HG02885 (cell line): Measurements from ENCODE around the gene RFFL.

Experiments used
- ATAC-seq: cut with Tn5 transposase; IDR thresholded peaks from one replicate; pipeline ENCODE4 v1.9.1; 2021; ENCODE audit warnings: mild to moderate bottlenecking; ENCODE audit not compliant: unreplicated experiment, poor library complexity

RFFL gene

DNA sequence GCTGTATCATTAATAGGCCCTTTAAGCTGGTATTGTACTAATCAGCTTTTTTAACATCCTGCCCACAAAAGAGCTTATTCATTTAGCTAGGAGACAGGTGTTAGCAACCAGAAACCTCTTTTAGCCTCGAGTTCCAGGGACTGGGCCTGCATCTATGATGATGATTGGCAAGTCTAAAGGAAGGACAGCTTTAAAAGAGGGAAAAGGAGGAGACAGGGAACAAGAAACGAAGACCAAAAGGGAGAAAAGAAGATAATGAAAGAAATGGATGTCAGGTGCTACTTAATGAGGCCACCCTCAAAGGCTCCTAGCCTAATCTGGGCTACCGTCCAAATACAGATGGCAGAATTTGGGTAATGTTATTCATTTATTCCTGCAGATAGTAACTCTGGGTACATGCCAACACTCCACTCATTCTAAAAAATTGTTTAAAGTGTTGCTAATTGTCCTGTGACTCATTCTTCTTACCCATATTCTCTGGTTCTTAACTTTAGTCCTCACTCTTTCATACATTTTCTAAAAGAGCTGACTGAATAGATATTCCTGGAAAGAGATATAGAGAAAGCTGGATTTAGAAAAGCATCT, 18.7 kb upstream of the RFFL start:
- no peak for ATAC-seq

DNA sequence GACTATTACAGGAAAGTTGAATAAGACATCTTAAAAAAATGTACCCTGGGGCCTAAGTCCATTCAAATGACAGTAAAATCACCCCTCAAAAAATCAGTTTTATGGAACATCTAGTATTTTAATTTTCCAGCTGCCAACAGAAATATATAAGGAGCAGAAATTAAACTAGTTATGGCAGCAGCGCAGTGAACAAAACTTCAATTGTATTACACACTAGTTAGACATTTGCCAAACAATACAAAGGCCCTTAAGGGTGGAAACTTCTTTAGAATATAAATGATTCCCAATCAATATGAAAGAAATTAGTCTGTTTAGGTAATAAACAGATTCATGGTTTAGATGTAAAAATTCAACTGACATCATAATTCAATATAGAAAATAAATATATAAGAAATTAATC, 18.1 kb upstream of the RFFL start:
- ATAC-seq = no peak

DNA sequence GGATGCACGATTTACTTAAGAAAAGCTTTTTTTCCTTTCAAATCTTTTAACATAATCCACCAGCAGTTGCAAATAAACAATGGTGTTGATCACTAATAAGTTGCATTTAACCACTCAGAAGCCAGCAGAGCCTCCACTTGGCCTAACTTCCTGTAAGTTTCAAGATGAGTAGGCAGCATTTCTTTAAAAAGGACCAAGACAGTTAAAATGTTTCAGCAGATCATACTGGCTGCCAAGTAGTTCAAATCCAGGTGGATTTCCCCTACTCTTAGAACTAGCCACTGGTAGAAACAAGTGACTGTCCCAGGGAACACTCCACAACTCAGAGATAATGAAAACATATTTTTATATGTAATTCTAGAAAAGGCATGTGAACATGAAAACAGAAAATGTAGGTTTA, 17.0 kb upstream of the RFFL start:
- peak; percentile 54 for ATAC-seq

DNA sequence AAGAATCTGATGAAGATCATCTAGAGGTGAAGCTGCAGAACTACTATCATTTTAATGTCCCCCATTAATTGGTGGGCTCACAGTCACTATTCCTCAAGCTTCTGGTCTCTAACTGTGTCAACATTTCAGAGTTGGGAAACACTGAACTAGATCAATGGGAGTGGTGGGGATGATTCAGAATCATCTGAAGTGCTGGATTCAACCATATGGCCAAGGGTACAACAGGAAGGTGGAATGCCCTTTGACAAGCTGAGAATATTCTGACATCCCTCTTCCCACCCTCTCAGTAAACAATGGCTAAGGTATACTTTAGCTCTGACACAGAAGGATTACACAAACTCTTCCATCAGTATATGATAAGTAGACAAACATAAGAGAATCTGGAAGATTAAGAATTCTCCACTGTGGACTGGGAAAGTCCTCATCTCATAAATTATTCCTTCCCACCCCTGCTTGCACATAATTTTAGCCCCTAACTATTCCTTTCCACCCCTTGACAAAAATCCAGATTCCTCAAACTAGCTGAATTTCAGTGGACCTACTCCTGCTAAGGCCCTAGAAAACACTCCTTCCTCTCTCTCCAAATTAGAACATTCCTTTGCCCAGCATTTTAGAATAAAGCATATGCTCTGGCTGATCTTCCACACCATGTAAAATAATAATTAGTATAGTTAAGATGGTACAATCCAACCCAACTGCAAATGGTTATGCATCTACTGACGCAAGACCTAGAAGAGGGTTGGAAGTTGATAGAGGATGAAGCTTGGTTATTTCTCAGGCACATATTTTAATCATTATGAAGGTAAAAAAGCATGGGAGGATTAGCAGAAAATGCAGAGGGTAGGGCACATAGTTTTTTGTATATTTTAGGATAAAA, 16.3 kb upstream of the RFFL start:
- no peak for ATAC-seq

DNA sequence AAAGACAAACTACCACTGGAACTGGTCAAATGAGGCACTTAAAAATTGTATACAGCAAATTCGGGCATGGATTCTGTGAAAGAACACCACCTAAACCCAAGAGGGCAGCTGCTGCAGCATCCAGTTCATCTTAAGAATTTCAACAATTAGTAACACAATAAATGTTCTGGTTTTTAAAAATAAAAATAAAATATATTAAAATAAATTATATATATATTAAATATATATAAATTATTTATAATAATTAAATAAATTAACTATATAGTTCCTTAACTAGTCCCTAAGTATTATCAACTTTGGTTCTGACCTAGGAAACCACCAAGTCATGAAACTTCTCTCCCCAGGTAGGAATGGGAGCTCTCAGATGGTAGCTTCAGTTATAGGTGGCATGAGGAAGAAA, 13.4 kb upstream of the RFFL start:
- ATAC-seq = no peak

DNA sequence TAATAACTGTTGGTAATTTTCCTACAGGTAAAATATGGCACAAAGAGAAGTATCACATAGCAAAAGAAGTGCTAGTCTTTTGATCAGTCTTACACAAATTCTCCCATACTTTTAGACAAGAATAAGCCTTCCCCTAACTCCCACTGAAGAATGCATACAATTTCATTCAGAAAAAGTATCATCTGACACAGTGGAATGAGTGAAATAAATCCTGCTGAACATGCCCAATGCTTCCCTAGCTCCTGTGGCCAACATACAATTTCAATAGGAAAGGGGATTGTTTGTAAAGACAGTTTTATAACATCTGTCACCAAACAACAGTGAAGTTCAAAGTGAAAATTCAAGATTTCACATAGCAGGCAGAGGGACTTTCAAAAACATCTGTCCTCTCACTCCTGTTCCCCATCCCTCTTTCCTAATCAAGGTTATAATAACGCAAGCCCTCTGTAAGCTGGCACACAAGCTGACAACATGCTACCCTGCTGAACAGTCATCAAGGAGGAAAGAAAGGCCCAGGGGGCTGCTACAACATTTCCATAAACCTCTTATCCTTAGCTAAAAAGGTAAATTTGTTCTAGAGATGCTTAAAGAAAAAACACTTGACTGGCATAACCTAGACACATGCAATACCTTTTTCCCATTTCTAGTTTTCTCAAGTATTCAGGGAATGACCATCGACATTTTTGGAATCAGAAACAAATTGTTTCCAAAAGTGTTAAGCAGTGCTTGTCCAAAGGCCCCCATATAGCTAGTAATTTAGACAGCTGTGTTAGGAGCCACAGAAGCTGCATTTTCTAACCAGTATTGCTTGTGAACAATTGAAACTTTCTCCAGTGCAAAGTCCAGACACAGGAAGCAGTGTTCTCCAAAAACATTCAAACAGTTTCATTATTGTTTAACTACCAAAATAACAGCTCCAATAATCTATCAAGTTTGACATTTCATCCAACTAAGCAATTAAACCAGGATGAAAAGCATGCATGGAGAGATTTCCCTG, 11.5 kb upstream of the RFFL start:
- no peak for ATAC-seq

DNA sequence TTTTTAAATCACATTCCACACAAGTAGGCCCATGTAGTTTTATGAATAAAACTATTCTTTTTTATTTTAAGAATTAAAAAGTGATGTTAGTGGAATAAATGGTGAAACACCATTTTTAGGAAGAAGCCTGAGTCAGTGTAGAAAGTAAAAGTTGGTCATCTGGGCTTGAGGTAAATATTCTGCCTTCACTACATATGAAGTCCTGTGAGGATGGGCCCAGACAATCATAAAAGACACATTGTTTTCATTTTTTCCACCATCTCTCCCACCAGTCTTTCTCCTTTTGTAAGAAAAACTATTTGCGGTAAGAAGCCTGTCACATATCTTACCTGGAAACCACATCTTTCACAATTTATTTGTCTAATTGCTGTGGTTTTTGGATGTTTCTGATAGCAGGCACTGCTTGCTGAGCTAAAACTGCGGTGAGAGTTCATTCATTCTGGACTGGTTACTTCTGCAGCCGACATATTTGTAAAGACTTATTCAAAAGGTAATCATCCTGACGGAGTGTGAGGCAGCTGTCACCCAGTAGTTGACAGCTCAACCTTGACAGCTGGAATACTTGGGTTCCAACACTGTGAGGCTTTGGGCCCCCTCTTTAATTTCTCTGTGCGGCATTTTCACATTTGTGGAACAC, 10.6 kb upstream of the RFFL start:
- no peak for ATAC-seq

DNA sequence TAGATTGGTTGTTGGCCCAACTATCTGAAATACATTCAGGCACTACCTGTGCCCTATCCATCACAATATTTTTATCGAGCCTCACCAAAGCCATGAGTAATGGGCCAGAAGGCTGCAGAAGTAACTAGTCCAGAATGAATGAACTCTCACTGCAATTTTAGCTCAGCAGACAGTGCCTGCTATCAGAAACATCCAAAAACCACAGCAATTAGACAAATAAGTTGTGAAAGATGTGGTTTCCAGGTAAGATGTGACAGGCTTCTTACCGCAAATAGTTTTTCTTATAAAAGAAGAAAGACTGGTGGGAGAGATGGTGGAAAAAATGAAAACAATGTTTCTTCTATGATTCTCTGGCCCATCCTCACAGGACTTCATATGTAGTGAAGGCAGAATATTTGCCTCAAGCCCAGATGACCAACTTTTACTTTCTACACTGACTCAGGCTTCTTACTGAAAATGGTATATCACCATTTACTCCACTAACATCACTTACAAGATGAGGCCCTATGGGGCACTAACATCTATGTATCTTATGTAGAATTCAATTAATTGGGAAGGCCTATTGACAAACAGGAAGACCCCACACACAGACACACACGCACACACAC, 9.8 kb upstream of the RFFL start:
- ATAC-seq = no peak

DNA sequence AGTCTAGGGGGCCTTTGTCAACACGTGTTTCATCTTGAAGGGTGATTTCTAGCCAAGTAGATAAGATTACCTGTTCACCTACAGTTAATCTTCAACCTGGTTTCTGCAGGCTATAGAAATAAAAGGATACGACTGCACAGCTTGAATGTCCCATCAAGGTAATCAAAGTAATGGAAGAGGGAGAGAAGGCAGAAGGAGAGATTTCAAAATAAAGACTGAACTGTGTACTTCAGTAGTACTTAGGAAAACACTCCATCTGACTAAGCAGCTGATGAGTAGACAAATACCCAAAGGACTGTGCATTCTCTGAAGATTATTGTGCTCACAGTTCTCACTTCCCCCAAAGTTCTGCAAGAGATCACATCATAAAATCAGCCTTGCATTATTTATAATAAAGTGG, 5.8 kb upstream of the RFFL start:
- no peak for ATAC-seq

DNA sequence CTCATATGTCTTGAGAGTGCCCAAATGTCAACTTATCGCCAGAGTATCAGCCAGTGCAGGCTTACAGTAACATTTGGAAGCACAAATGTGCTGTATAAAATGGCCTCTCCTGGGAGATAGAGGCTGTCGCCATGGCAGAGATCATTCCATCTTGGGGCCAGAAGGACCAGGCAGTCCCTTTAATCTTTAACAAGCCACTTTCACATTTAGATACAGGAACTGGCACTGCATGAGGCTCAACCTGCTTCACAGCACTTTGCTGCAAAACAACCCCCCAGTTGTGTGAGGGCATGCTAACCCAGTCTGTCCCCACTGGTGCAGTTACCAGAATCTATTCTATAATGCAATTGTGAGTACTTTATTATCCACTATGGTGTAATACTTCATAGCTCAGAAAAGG, 4.7 kb upstream of the RFFL start:
- no peak for ATAC-seq

DNA sequence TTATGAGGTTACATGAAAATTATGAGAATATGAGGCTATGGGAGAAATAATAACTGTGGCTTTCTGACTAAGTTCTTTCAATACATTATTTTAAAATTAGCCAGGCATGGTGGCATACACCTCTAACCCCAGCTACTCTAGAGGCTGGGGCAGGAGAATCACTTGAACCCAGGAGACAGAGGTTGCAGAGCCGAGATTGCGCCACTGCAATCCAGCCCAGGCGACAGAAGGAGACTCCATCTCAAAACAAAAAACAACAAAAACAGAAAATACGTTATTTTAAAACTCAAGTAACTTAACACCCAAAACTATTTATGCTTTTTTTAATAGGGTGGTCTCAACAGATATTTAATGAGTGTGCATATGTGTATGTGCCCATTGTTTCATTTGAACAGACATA, 2.4 kb upstream of the RFFL start:
- no peak for ATAC-seq

DNA sequence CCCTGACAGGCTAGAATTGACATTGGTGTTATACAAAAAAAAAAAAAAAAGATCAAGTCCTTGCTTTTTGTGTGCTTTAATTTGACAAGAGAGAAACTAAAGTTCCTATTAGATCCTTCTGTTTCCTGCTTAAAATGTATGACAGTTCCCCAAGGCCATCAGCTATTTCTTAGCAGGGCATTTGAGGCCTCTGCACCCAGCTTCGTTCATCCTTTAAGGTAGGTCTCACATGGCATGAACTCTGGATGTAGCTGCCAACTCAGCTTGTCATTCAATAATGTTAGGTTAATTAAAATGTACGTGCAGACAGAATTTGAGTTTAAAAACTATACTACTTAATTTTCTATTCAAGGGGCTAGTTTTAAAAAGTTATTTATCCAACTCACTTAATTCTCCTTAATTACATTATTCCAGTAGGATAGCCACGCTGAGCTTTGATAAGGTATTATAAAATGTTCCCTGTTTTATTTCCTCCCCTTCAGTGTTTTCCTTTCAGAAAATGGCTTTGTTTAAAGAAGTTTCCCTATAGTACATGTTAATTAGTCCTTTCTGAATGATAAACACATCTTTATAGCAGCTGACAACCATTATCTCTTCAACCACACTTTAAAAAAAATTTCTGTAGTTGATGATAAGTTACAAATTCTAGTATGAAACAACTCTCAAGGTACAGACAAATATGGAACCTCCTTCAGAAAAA, 1.2 kb upstream of the RFFL start:
- ATAC-seq = no peak

DNA sequence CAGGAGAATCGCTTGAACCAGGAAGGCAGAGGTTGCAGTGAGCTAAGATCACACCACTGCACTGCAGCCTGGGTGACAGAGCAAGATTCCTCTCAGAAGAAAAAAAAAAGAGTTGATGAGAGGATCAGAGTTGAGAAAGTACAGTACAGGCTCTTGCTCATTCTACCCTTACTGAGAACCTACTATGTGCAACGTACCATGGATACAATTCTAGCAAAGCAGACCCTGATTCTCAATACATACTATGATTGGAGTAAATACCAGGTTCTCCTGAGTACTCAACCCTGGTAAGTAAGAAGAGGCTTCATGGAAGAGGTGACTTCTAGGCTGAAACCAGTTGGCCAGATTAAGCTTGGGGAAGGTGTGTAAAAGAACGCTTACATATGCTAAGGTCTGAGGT, 1.2 kb downstream of the RFFL start:
- ATAC-seq = no peak

DNA sequence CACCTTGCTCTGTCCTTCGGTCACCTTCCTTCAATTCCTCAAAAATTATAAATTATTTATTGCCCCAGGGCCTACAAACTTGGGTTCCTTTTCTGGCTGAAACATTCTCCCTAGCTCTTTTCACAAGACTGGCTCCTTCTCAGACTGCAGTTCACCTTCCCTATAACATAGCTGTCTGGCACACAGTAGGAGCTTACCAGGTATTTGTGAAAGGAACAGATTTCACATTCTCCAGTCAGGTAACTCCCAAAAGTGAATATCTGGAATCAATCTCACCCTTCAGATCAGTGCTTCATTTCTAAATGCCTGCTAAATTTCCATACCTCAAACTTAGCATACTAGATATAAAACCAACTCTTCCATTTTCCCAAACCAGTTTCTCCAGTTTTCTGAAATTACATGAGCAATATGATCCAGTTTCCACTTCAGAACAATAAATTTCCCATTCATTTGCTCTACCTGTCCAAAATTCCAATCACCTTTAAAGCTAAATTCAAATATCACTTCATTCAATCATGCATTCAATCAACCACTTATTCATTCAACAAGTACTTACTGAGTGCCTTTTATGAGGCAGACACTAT, 6.1 kb downstream of the RFFL start:
- ATAC-seq = no peak

DNA sequence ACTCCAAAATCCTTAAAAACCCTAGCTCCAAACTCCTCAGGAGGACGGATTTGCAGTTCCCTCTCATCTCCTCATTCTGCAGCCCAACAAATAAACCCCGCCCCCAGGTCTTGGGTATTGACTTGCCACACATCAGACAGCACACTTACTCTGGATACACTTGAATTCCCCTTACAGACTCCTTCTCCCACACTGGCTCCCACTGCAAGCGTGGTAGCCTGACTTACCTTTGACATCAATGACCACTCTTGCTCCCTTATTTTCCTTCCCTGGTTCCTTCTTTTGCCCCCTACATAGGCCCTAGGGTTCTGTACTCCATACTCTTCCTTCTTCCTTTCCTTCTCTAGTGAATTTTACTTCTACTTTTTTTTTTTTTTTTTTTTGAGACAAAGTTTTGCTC, 7.5 kb downstream of the RFFL start:
- no peak for ATAC-seq

DNA sequence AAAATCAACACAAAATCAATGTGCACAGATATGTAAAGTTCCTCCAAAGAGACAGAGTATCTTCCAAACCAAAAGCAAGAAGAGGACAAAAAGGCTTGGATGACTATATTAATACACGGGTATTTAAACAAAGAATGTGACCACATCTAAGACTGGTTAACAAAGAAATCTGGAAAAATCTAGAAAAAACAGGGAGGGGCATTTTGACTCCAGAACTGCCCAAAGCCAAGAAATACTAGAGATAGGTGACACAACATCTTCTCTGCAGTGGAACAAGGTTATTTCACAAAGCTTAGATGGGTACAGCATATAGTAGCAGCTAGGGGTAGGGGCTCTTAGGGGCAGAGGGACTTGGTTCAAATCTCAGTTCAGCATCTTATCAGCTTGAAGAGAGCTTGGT, 10.3 kb downstream of the RFFL start:
- no peak for ATAC-seq

DNA sequence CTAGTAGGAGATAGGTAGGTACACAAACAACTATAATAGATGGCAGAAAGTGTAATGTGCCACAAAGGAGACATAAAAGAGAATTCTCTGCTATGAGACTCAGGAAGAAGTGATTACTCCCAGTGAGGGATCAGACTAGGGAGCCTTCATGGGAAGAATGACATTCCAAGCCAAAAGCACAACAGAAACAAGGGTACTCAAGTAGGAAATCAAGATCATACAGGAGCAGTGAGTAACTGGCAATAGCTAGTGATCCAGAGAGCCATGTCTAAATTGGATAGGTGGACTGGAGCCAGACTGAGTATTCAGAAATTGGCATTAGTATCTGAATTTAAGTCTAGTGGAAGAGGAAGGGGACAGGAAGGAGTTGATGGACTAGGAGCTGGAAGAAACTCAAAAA, 10.7 kb downstream of the RFFL start:
- no peak for ATAC-seq

DNA sequence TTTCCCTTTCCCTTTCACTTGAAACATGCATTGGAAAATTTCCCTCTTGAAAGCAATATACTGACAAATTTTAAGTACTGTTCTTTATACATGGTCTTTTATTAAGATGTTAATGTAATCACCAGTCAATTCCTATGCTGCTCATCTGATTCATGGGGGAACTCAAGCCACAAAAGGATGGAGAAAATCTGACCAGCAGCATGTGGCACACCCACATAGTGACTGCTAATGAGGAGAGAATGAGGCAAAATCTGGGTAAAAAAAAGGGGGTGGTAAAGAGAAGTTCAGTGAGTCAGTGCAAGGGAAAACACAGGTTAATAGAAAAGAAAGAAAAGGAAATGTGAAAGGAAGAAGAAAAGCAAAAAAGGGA, 11.3 kb downstream of the RFFL start:
- no peak for ATAC-seq

DNA sequence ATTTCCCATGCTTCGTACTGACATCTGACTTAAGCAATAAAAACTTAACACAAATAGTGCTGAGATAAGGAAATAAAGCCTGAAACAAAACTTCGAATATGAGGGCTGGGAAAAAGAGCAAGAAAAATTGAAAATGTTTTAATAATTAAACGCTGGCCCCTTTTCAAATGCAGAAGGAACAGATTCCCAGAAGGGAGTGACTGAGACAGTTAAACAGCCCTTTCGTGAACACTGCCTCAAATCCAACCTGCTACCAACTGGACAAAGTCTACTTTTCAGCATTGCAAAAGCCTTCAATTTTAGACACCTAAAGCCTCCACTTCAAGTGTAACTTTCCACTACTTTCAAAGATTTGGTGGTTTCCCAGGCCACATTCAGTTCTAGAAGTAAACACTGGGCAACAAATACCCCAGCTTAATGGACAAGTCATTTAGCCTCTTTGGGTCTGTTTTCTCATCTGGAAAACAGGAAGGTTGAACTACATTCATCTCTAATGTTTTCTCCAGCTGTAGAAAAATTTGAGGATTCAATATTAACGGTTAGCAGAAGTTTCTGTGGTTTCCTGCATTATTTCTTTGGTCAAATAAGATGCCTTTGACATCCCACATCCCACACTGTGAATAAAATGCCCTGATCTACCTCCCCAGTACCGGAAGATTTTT, 11.8 kb downstream of the RFFL start:
- ATAC-seq = no peak
